ENCODE data around the gene GIPC1.

GRCh38 chr19:14529254-14530004 is 33.5 kb upstream of the GIPC1 start, which contains the start of gene TECR:
- TF ChIP-seq EZH2phosphoT487 (IDR thresholded peaks at IDR 0.05) (no peak), CTCF (IDR thresholded peaks at IDR 0.05) (no peak)
